Osteoblast (primary cell): Measurements from ENCODE around the gene VIT. TPM values are rescaled to one million over a fixed set of nuclear protein-coding genes. Genes with fewer than 3 reads are reported as not detected.

Experiments used
- DNase-seq: peaks from one replicate; pipeline ENCODE4 v3.0.0; 2011; ENCODE audit warnings: low spot score, mixed read lengths; ENCODE audit not compliant: insufficient read length; ENCODE audit errors: missing footprints
- H2AFZ ChIP-seq: 2 replicates; pipeline ENCODE4 v1.6.0; 2011; ENCODE audit warnings: mild to moderate bottlenecking, low read length
- H3K27ac ChIP-seq: 2 replicates; pipeline ENCODE4 v1.5.1; 2011; ENCODE audit warnings: mild to moderate bottlenecking, low read depth, low read length, moderate library complexity
- H3K27me3 ChIP-seq: 2 replicates; pipeline ENCODE4 v1.6.0; 2012; ENCODE audit warnings: mild to moderate bottlenecking, control low read depth, inconsistent platforms, low read length, moderate library complexity; ENCODE audit not compliant: insufficient read depth
- H3K36me3 ChIP-seq: 2 replicates; pipeline ENCODE4 v1.5.1; 2011; ENCODE audit warnings: mild to moderate bottlenecking, low read length, control low read depth, moderate library complexity; ENCODE audit not compliant: insufficient read depth
- H3K4me1 ChIP-seq: 2 replicates; pipeline ENCODE4 v1.5.1; 2011; ENCODE audit warnings: mild to moderate bottlenecking, low read length, control low read depth, moderate library complexity; ENCODE audit not compliant: insufficient read depth
- H3K4me2 ChIP-seq: 2 replicates; pipeline ENCODE4 v1.6.0; 2011; ENCODE audit warnings: mild to moderate bottlenecking, low read length; ENCODE audit not compliant: insufficient read depth
- H3K4me3 ChIP-seq: fragments of 200-600 bp; sonication (generic); 3 replicates; pipeline ENCODE4 v1.5.1; 2012; ENCODE audit warnings: mild to moderate bottlenecking, low read length, inconsistent platforms; ENCODE audit not compliant: insufficient read depth
- H3K79me2 ChIP-seq: 2 replicates; pipeline ENCODE4 v1.6.0; 2012; ENCODE audit warnings: mild to moderate bottlenecking, low read length, control low read depth, inconsistent platforms; ENCODE audit not compliant: insufficient read depth
- H3K9me3 ChIP-seq: 2 replicates; pipeline ENCODE4 v1.5.1; 2011; ENCODE audit warnings: low read depth, low read length, control low read depth
- H4K20me1 ChIP-seq: 2 replicates; pipeline ENCODE4 v1.6.0; 2012; ENCODE audit warnings: mild to moderate bottlenecking, low read length, control low read depth; ENCODE audit not compliant: insufficient read depth
- CTCF ChIP-seq: IDR thresholded peaks from 2 replicates; pipeline ENCODE4 v1.5.1; 2011; ENCODE audit warnings: mild to moderate bottlenecking, low read depth, low read length, moderate library complexity; ENCODE audit errors: extremely low read depth
- total RNA-seq: library from RNA; depleted of rRNA; stranded (reverse); fragments of >200 nt; gene quantifications from 2 replicates; pipeline ENCODE4 v1.2.3, GENCODE V29; 2012

VIT gene
- total RNA-seq, 1 donor, result 31.1 TPM

GRCh38 chr2:36705326-36706020 is 9.0 kb downstream of the VIT start:
- no peak for DNase-seq
- H3K27ac ChIP-seq, result peak overlapping the region; percentile 86

GRCh38 chr2:36706021-36706876 is 9.7 kb downstream of the VIT start:
- no peaks in the 10 kb centered on the region for H3K9me3 ChIP-seq
- no peaks in the 10 kb centered on the region for H4K20me1 ChIP-seq
- peak overlapping the region; percentile 86 for H3K27ac ChIP-seq
- peaks cover 45% of the 10 kb centered on the region for H3K4me1 ChIP-seq
- H3K36me3 ChIP-seq, result no peaks in the 10 kb centered on the region
- no peak for TF ChIP-seq CTCF
- no peaks in the 10 kb centered on the region for H3K79me2 ChIP-seq
- no peak for DNase-seq
- H3K4me3 ChIP-seq, result peak overlapping the region; percentile 37
- H3K4me2 ChIP-seq, result peak overlapping the region; percentile 58
- no peaks in the 10 kb centered on the region for H3K27me3 ChIP-seq
- H2AFZ ChIP-seq, result peak overlapping the region; percentile 73

More at GRCh38 chr2:36705326-36706020, 9.0 kb downstream of the VIT start:
- Histone ChIP-seq H3K4me2 (peak overlapping the region; percentile 58), H3K79me2 (no peaks in the 10 kb centered on the region), H3K36me3 (no peaks in the 10 kb centered on the region), H3K4me3 (no peak overlapping the region), H3K4me1 (peaks cover 45% of the 10 kb centered on the region), H2AFZ (peak overlapping the region; percentile 86), H3K27me3 (no peaks in the 10 kb centered on the region), H4K20me1 (no peaks in the 10 kb centered on the region), H3K9me3 (no peaks in the 10 kb centered on the region)
- TF ChIP-seq CTCF, result no peak

- H3K27ac ChIP-seq, result peak overlapping the region; percentile 86
- H3K4me3 ChIP-seq, result peak overlapping the region; percentile 37
These were observed 10.5 kb downstream of the VIT start for GRCh38 chr2:36707050-36707449.

More at GRCh38 chr2:36707050-36707449, 10.5 kb downstream of the VIT start:
- peak; percentile 61 for DNase-seq
- H3K27me3 ChIP-seq, result no peaks in the 10 kb centered on the region
- H3K9me3 ChIP-seq, result no peaks in the 10 kb centered on the region
- H3K79me2 ChIP-seq, result no peaks in the 10 kb centered on the region
- H3K4me1 ChIP-seq, result peaks cover 45% of the 10 kb centered on the region
- H3K36me3 ChIP-seq, result no peaks in the 10 kb centered on the region
- no peak for TF ChIP-seq CTCF
- H3K4me2 ChIP-seq, result peak overlapping the region; percentile 58
- H2AFZ ChIP-seq, result peak overlapping the region; percentile 70
- no peaks in the 10 kb centered on the region for H4K20me1 ChIP-seq
